Globus pallidus (tissue), 1 donor: ENCODE results near the gene ASPHD1.
A peak's percentile ranks its signal among the peaks of the same experiment; 100 is the strongest.
"Not testable (repeated sequence)": the region's sequence is repeated elsewhere in the genome, so short reads cannot be mapped to it uniquely, and the experiment has no call there.

ENCODE experiments used
- DNase-seq: peaks from one replicate; pipeline ENCODE4 v3.0.0-alpha.2; 2015; ENCODE audit warnings: low spot score

ASPHD1 gene

GRCh38 chr16:29908719-29909220, 8.5 kb downstream of the ASPHD1 start:
- DNase-seq, result no peak

GRCh38 chr16:29909391-29909790, 9.1 kb downstream of the ASPHD1 start:
- DNase-seq, result no peak

- DNase-seq, result not testable (repeated sequence)
Measured at GRCh38 chr16:29909851-29910250, 9.6 kb downstream of the ASPHD1 start.

- DNase-seq, result no peak
Measured at GRCh38 chr16:29910819-29911675, 10.8 kb downstream of the ASPHD1 start.

GRCh38 chr16:29911676-29912010, 11.4 kb downstream of the ASPHD1 start:
- no peak for DNase-seq

GRCh38 chr16:29912087-29912486, 11.8 kb downstream of the ASPHD1 start:
- no peak for DNase-seq

- DNase-seq, result no peak
Measured at GRCh38 chr16:29913514-29913913, 13.2 kb downstream of the ASPHD1 start.

GRCh38 chr16:29915590-29916247, 15.4 kb downstream of the ASPHD1 start:
- no peak for DNase-seq

- DNase-seq, result no peak
Measured at GRCh38 chr16:29916979-29917378, 16.7 kb downstream of the ASPHD1 start.

- DNase-seq, result peak; percentile 65
Measured at GRCh38 chr16:29920288-29921033, 20.2 kb downstream of the ASPHD1 start.

- peak; percentile 12 for DNase-seq
Measured at GRCh38 chr16:29921034-29921385, 20.7 kb downstream of the ASPHD1 start.

GRCh38 chr16:29922326-29922725, 22.0 kb downstream of the ASPHD1 start:
- no peak for DNase-seq

- DNase-seq, result no peak
Measured at GRCh38 chr16:29922986-29923501, 22.8 kb downstream of the ASPHD1 start.

GRCh38 chr16:29925105-29925756, 24.9 kb downstream of the ASPHD1 start:
- peak; percentile 41 for DNase-seq

GRCh38 chr16:29925781-29926710, 25.8 kb downstream of the ASPHD1 start, which contains the start of gene KCTD13:
KCTD13 (minus strand) TSS chr16:29926226; CDS start chr16:29926033, 193 bp downstream.
- peak; percentile 84 for DNase-seq

- no peak for DNase-seq
Measured at GRCh38 chr16:29926711-29927052, 26.4 kb downstream of the ASPHD1 start.

GRCh38 chr16:29927070-29927905, 27.0 kb downstream of the ASPHD1 start:
- peak; percentile 46 for DNase-seq

- DNase-seq, result not testable (repeated sequence)
Measured at GRCh38 chr16:29931750-29932149, 31.5 kb downstream of the ASPHD1 start.

GRCh38 chr16:29940656-29941055, 40.4 kb downstream of the ASPHD1 start:
- no peak for DNase-seq
